Myometrial cell (primary cell): ENCODE measurements around the gene SOD1. TPM values are rescaled to one million over a fixed set of nuclear protein-coding genes. Genes with fewer than 3 reads are reported as not detected.

ENCODE experiments used
- total RNA-seq: library from RNA; depleted of rRNA; stranded (reverse); fragments of >200 nt; gene quantifications from 2 replicates; pipeline ENCODE4 v1.2.3, GENCODE V29; 2015

Gene SOD1
- total RNA-seq = 228 and 234 TPM in 2 replicates

GRCh38 chr21:31659536-31660258 is at the start of gene SOD1:
Gene SOD1 (plus strand): TSS chr21:31659693. CDS start chr21:31659770, 77 bp downstream.

Other genes with a start within 250 kb of the SOD1 start
- gene SCAF4, start 72.4 kb downstream of the SOD1 start, total RNA-seq = 3.7 and 6.9 TPM in 2 replicates
- gene HUNK, start 213.3 kb downstream of the SOD1 start, total RNA-seq = not detected in 2 replicates